Muscle layer of colon (tissue), 2 donors: ENCODE data around the gene MACC1.
"Not testable (repeated sequence)": the region's sequence is repeated elsewhere in the genome, so short reads cannot be mapped to it uniquely, and the experiment has no call there.

Source experiments
- H3K27ac ChIP-seq: one replicate; pipeline ENCODE4 v1.7.0; 2013; ENCODE audit warnings: low read depth, mild to moderate bottlenecking, low read length, moderate library complexity
- H3K27me3 ChIP-seq, 2 donors: one replicate each; pipeline ENCODE4 v1.7.0; 2013; ENCODE audit warnings: low read length in 2 of 2, mild to moderate bottlenecking in 2 of 2; ENCODE audit not compliant: insufficient read depth in 2 of 2, control insufficient read depth in 1 of 2
- H3K36me3 ChIP-seq: one replicate; pipeline ENCODE4 v1.7.0; 2013; ENCODE audit warnings: mild to moderate bottlenecking, low read length; ENCODE audit not compliant: insufficient read depth
- H3K4me1 ChIP-seq: one replicate; pipeline ENCODE4 v1.7.0; 2013; ENCODE audit warnings: mild to moderate bottlenecking, low read length; ENCODE audit not compliant: insufficient read depth
- H3K4me3 ChIP-seq, 2 donors: one replicate each; pipeline ENCODE4 v1.7.0; 2013; ENCODE audit warnings: low read length in 2 of 2, low read depth in 1 of 2, mild to moderate bottlenecking in 1 of 2, moderate library complexity in 1 of 2
- H3K9ac ChIP-seq: one replicate; pipeline ENCODE4 v1.7.0; 2013; ENCODE audit warnings: low read length
- H3K9me3 ChIP-seq: one replicate; pipeline ENCODE4 v1.7.0; 2013; ENCODE audit warnings: mild to moderate bottlenecking, low read length
- donor health status: abdominal sarcoma.
- donor health status: Adenocarcinoma of cecum.

The MACC1 gene

GRCh38 chr7:20120611-20121168, 96.5 kb downstream of the MACC1 start:
- peaks cover 19% of the 10 kb centered on the region for H3K4me1 ChIP-seq
- H3K9me3 ChIP-seq, H3K27ac ChIP-seq, H3K9ac ChIP-seq, H3K27me3 ChIP-seq, H3K4me3 ChIP-seq, H3K36me3 ChIP-seq: not testable (repeated sequence)

GRCh38 chr7:20116869-20117268, 100.3 kb downstream of the MACC1 start:
- Histone ChIP-seq H3K9ac (no peak overlapping the region), H3K27me3 (no peaks in the 10 kb centered on the region), H3K4me3 (no peak overlapping the region), H3K36me3 (no peaks in the 10 kb centered on the region), H3K27ac (no peak overlapping the region), H3K9me3 (no peaks in the 10 kb centered on the region), H3K4me1 (peaks cover 19% of the 10 kb centered on the region)

- H3K36me3 ChIP-seq = no peaks in the 10 kb centered on the region
- H3K9ac ChIP-seq = no peak overlapping the region
- H3K27me3 ChIP-seq = no peaks in the 10 kb centered on the region
- no peak overlapping the region for H3K27ac ChIP-seq
- no peak overlapping the region for H3K4me3 ChIP-seq
- peaks cover 19% of the 10 kb centered on the region for H3K4me1 ChIP-seq
- H3K9me3 ChIP-seq = no peaks in the 10 kb centered on the region
Observed at GRCh38 chr7:20114468-20114867, 102.7 kb downstream of the MACC1 start.

- Histone ChIP-seq H3K9ac (no peak overlapping the region), H3K4me1 (peaks cover 17% of the 10 kb centered on the region), H3K9me3 (no peaks in the 10 kb centered on the region), H3K27me3 (no peaks in the 10 kb centered on the region), H3K36me3 (no peaks in the 10 kb centered on the region), H3K27ac (no peak overlapping the region), H3K4me3 (no peak overlapping the region)
Observed at GRCh38 chr7:20113427-20114027, 103.7 kb downstream of the MACC1 start.

GRCh38 chr7:20112696-20113095, 104.5 kb downstream of the MACC1 start:
- H3K4me1 ChIP-seq = peaks cover 15% of the 10 kb centered on the region
- no peaks in the 10 kb centered on the region for H3K9me3 ChIP-seq
- no peak overlapping the region for H3K27ac ChIP-seq
- H3K36me3 ChIP-seq = no peaks in the 10 kb centered on the region
- no peak overlapping the region for H3K4me3 ChIP-seq
- no peak overlapping the region for H3K9ac ChIP-seq
- no peaks in the 10 kb centered on the region for H3K27me3 ChIP-seq

- peaks cover 15% of the 10 kb centered on the region for H3K4me1 ChIP-seq
- H3K27ac ChIP-seq = no peak overlapping the region
- H3K27me3 ChIP-seq = no peaks in the 10 kb centered on the region
Observed at GRCh38 chr7:20111821-20112542, 105.2 kb downstream of the MACC1 start.

GRCh38 chr7:20107582-20107981, 109.6 kb downstream of the MACC1 start:
- H3K27ac ChIP-seq = no peak overlapping the region
- H3K9me3 ChIP-seq = no peaks in the 10 kb centered on the region
- peaks cover 15% of the 10 kb centered on the region for H3K4me1 ChIP-seq
- no peaks in the 10 kb centered on the region for H3K36me3 ChIP-seq
- H3K27me3 ChIP-seq = no peaks in the 10 kb centered on the region
- H3K4me3 ChIP-seq = no peak overlapping the region
- no peak overlapping the region for H3K9ac ChIP-seq

More at GRCh38 chr7:20111821-20112542, 105.2 kb downstream of the MACC1 start:
- Histone ChIP-seq H3K9ac (no peak overlapping the region), H3K36me3 (no peaks in the 10 kb centered on the region), H3K9me3 (no peaks in the 10 kb centered on the region), H3K4me3 (no peak overlapping the region)

GRCh38 chr7:20104696-20105095, 112.5 kb downstream of the MACC1 start:
- Histone ChIP-seq H3K9ac (no peak overlapping the region), H3K27ac (no peak overlapping the region), H3K27me3 (no peaks in the 10 kb centered on the region), H3K36me3 (no peaks in the 10 kb centered on the region), H3K4me3 (no peak overlapping the region), H3K4me1 (peaks cover 15% of the 10 kb centered on the region), H3K9me3 (no peaks in the 10 kb centered on the region)

- no peaks in the 10 kb centered on the region for H3K27me3 ChIP-seq
- no peak overlapping the region for H3K9ac ChIP-seq
- no peak overlapping the region for H3K27ac ChIP-seq
Observed at GRCh38 chr7:20102982-20103381, 114.2 kb downstream of the MACC1 start.

GRCh38 chr7:20095862-20096261, 121.3 kb downstream of the MACC1 start:
- Histone ChIP-seq H3K9me3 (no peaks in the 10 kb centered on the region), H3K4me1 (no peaks in the 10 kb centered on the region), H3K27me3 (no peaks in the 10 kb centered on the region), H3K36me3 (no peaks in the 10 kb centered on the region), H3K4me3 (no peak overlapping the region), H3K9ac (no peak overlapping the region), H3K27ac (no peak overlapping the region)

More at GRCh38 chr7:20102982-20103381, 114.2 kb downstream of the MACC1 start:
- Histone ChIP-seq H3K36me3 (no peaks in the 10 kb centered on the region), H3K4me1 (peaks cover 13% of the 10 kb centered on the region), H3K9me3 (no peaks in the 10 kb centered on the region), H3K4me3 (no peak overlapping the region)

- no peak overlapping the region for H3K4me3 ChIP-seq
- no peaks in the 10 kb centered on the region for H3K36me3 ChIP-seq
- no peaks in the 10 kb centered on the region for H3K27me3 ChIP-seq
- no peaks in the 10 kb centered on the region for H3K4me1 ChIP-seq
- no peaks in the 10 kb centered on the region for H3K9me3 ChIP-seq
- H3K27ac ChIP-seq = no peak overlapping the region
- H3K9ac ChIP-seq = no peak overlapping the region
Observed at GRCh38 chr7:20095436-20095835, 121.7 kb downstream of the MACC1 start.
